HepG2 (cell line): Measurements from ENCODE around the gene TCEA3. TPM values are rescaled to one million over a fixed set of nuclear protein-coding genes. Genes with fewer than 3 reads are reported as not detected.

Experiments used
- EP300 ChIP-seq, 3 experiments: sonication (generic) in 1 of 3; formaldehyde crosslinking in 1 of 3; IDR thresholded peaks; 2 replicates each; pipeline versions ENCODE4 v1.5.1 to v1.6.1; 2011 to 2020; ENCODE audit warnings: low read depth in 2 of 3, low read length in 2 of 3, borderline replicate concordance in 1 of 3, improper control_type of control experiment in 1 of 3, mild to moderate bottlenecking in 1 of 3, missing genetic modification reagents in 1 of 3, moderate library complexity in 1 of 3
- FIP1L1 ChIP-seq: fragments of 200-400 bp; formaldehyde crosslinking; IDR thresholded peaks from 2 replicates; pipeline ENCODE4 v1.6.1; 2018; ENCODE audit warnings: low read depth, mild to moderate bottlenecking, low read length, moderate library complexity, borderline replicate concordance; ENCODE audit not compliant: insufficient read depth
- GFI1 ChIP-seq: sonication (generic); formaldehyde crosslinking; IDR thresholded peaks from 2 replicates; pipeline ENCODE4 v1.5.0; 2020; ENCODE audit warnings: missing genetic modification reagents, mild to moderate bottlenecking, borderline replicate concordance
- HMG20A ChIP-seq: IDR thresholded peaks from 2 replicates; pipeline ENCODE4 v1.6.1; 2016; ENCODE audit warnings: borderline replicate concordance
- HNF4G ChIP-seq, 2 experiments: sonication (generic) in 1 of 2; formaldehyde crosslinking in 1 of 2; IDR thresholded peaks; 2 replicates each; pipeline versions ENCODE4 v1.4.0 to v1.6.1; 2011 to 2020; ENCODE audit warnings: borderline replicate concordance in 2 of 2, low read depth in 2 of 2, mild to moderate bottlenecking in 2 of 2, low read length in 1 of 2, missing genetic modification reagents in 1 of 2, moderate library complexity in 1 of 2
- NAIF1 ChIP-seq: sonication (generic); formaldehyde crosslinking; IDR thresholded peaks from 2 replicates; pipeline ENCODE4 v1.5.0; 2020; ENCODE audit warnings: mild to moderate bottlenecking, missing genetic modification reagents, borderline replicate concordance
- NR0B2 ChIP-seq: sonication (generic); formaldehyde crosslinking; IDR thresholded peaks from 2 replicates; pipeline ENCODE4 v1.4.0; 2020; ENCODE audit warnings: mild to moderate bottlenecking, missing genetic modification reagents
- NR2C2 ChIP-seq: sonication (generic); formaldehyde crosslinking; IDR thresholded peaks from 2 replicates; pipeline ENCODE4 v1.4.0; 2020; ENCODE audit warnings: missing genetic modification reagents, mild to moderate bottlenecking, moderate library complexity, borderline replicate concordance
- NR2F6 ChIP-seq, 2 experiments: IDR thresholded peaks; 2 replicates each; pipeline ENCODE4 v1.6.1; 2016; ENCODE audit warnings: antibody characterized with exemption in 1 of 2, mild to moderate bottlenecking in 1 of 2
- SSRP1 ChIP-seq: IDR thresholded peaks from 2 replicates; pipeline ENCODE4 v1.6.1; 2016; ENCODE audit warnings: control low read depth
- THRA ChIP-seq: sonication (generic); formaldehyde crosslinking; IDR thresholded peaks from 2 replicates; pipeline ENCODE4 v1.4.0; 2020; ENCODE audit warnings: missing genetic modification reagents, borderline replicate concordance
- ZNF234 ChIP-seq: sonication (generic); formaldehyde crosslinking; conservative IDR thresholded peaks from 2 replicates; pipeline ENCODE4 v1.5.1; 2020; ENCODE audit warnings: mild to moderate bottlenecking, missing genetic modification reagents
- ZNF235 ChIP-seq: sonication (generic); formaldehyde crosslinking; IDR thresholded peaks from 2 replicates; pipeline ENCODE4 v1.8.1; 2023; ENCODE audit warnings: mild to moderate bottlenecking, missing genetic modification reagents, borderline replicate concordance
- ZNF331 ChIP-seq: sonication (generic); formaldehyde crosslinking; IDR thresholded peaks from 2 replicates; pipeline ENCODE4 v1.4.0; 2020; ENCODE audit warnings: missing genetic modification reagents
- ZNF549 ChIP-seq: sonication (generic); formaldehyde crosslinking; IDR thresholded peaks from 2 replicates; pipeline ENCODE4 v1.5.0; 2020; ENCODE audit warnings: missing genetic modification reagents
- ZNF567 ChIP-seq: sonication (generic); formaldehyde crosslinking; IDR thresholded peaks from 2 replicates; pipeline ENCODE4 v1.8.1; 2023; ENCODE audit warnings: mild to moderate bottlenecking, missing genetic modification reagents, borderline replicate concordance
- ZNF75D ChIP-seq: sonication (generic); formaldehyde crosslinking; IDR thresholded peaks from 2 replicates; pipeline ENCODE4 v1.8.1; 2023; ENCODE audit warnings: missing genetic modification reagents, mild to moderate bottlenecking, borderline replicate concordance
- polyA plus RNA-seq, 8 experiments: library from polyadenylated mRNA; depleted of rRNA in 3 of 8; stranded (reverse) in 7 of 8; unstranded in 1 of 8; fragments of >200 nt; fragmentation: Illumina TruSeq in 4 of 8; extraction: Trizol in 4 of 8; gene quantifications; 2 replicates each; pipeline versions ENCODE4 v1.2.1 to v1.2.3, GENCODE V29; 2011 to 2016; ENCODE audit warnings: low read depth in 4 of 8, missing spikeins in 1 of 8, mixed read lengths in 1 of 8; ENCODE audit not compliant: insufficient read depth in 1 of 8
- total RNA-seq, 5 experiments: library from RNA; depleted of rRNA; stranded (reverse); fragments of >200 nt; fragmentation: Illumina TruSeq; extraction: Trizol; gene quantifications; 2 replicates each; pipeline ENCODE4 v1.2.3, GENCODE V29; 2016; ENCODE audit warnings: low read depth in 1 of 5
- TF ChIP-seq, protein P1 (sequence below): sonication (generic); formaldehyde crosslinking; IDR thresholded peaks from 2 replicates; pipeline ENCODE4 v1.4.0; 2020; ENCODE audit warnings: mild to moderate bottlenecking, missing genetic modification reagents
- TF ChIP-seq, protein P2 (sequence below): sonication (generic); formaldehyde crosslinking; IDR thresholded peaks from 2 replicates; pipeline ENCODE4 v1.8.1; 2023; ENCODE audit warnings: missing genetic modification reagents, mild to moderate bottlenecking, borderline replicate concordance

Gene TCEA3
- total and polyA plus RNA-seq, 2 of the 13 experiments (the other 11 are each of a cell fraction or from before 2014, with no cell fraction given), result 55.5 to 84.6 TPM

GRCh38 chr1:23376890-23377811 lies 47.4 kb downstream of the TCEA3 start (continued):
- TF ChIP-seq NR0B2 (CRISPR knock-in tag) (no peak), ZNF75D (CRISPR knock-in tag) (no peak), ZNF567 (CRISPR knock-in tag) (no peak), NAIF1 (CRISPR knock-in tag) (0 out of 2 replicates have a peak, but pooled peaks have one; percentile 40), NR2C2 (CRISPR knock-in tag) (no peak), NR2F6 (IDR thresholded peaks at IDR 0.05) (peak; percentile 47), NR2F6 (CRISPR knock-in tag; IDR thresholded peaks at IDR 0.05) (0 out of 2 replicates have a peak, but pooled peaks have one; percentile 11), GFI1 (CRISPR knock-in tag) (no peak), SSRP1 (CRISPR knock-in tag) (no peak), HMG20A (CRISPR knock-in tag) (0 out of 2 replicates have a peak, but pooled peaks have one; percentile 54), ZNF235 (no peak), THRA (CRISPR knock-in tag) (peak; percentile 94), ZNF331 (no peak), ZNF234 (CRISPR knock-in tag) (no peak), FIP1L1 (no peak), HNF4G (IDR thresholded peaks at IDR 0.05; ENCODE audit: borderline replicate concordance, low read depth, low read length) (no peak), HNF4G (CRISPR knock-in tag; IDR thresholded peaks at IDR 0.05; ENCODE audit: borderline replicate concordance, low read depth) (no peak), ZNF549 (CRISPR knock-in tag) (no peak), EP300 (IDR thresholded peaks at IDR 0.05; ENCODE audit: low read depth in 2 of 2, low read length in 2 of 2) (no peak), EP300 (CRISPR knock-in tag; IDR thresholded peaks at IDR 0.05; ENCODE audit: borderline replicate concordance) (0 out of 2 replicates have a peak, but pooled peaks have one; percentile 9)
- TF ChIP-seq, protein P1, sequence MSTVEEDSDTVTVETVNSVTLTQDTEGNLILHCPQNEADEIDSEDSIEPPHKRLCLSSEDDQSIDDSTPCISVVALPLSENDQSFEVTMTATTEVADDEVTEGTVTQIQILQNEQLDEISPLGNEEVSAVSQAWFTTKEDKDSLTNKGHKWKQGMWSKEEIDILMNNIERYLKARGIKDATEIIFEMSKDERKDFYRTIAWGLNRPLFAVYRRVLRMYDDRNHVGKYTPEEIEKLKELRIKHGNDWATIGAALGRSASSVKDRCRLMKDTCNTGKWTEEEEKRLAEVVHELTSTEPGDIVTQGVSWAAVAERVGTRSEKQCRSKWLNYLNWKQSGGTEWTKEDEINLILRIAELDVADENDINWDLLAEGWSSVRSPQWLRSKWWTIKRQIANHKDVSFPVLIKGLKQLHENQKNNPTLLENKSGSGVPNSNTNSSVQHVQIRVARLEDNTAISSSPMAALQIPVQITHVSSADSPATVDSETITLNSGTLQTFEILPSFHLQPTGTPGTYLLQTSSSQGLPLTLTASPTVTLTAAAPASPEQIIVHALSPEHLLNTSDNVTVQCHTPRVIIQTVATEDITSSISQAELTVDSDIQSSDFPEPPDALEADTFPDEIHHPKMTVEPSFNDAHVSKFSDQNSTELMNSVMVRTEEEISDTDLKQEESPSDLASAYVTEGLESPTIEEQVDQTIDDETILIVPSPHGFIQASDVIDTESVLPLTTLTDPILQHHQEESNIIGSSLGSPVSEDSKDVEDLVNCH, result no peak
- TF ChIP-seq, protein P2, sequence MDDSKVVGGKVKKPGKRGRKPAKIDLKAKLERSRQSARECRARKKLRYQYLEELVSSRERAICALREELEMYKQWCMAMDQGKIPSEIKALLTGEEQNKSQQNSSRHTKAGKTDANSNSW (CRISPR knock-in tag), result no peak
